NB4 (cell line): ENCODE data around the gene CENPX.

Source experiments
- DNase-seq: peaks from one replicate; pipeline ENCODE4 v3.0.0; 2010; ENCODE audit warnings: low read depth
- H3K4me3 ChIP-seq: one replicate; pipeline ENCODE4 v1.5.1; 2011; ENCODE audit warnings: mild to moderate bottlenecking, low read depth, low read length, moderate library complexity
- MYC ChIP-seq: IDR thresholded peaks from 2 replicates; pipeline ENCODE4 v1.6.1; 2011; ENCODE audit warnings: low read depth, low read length
- POLR2A ChIP-seq: IDR thresholded peaks from 2 replicates; pipeline ENCODE4 v1.6.1; 2011; ENCODE audit warnings: mild to moderate bottlenecking; ENCODE audit not compliant: insufficient read length; ENCODE audit errors: extremely low read depth
- TF ChIP-seq, protein P1 (sequence below): IDR thresholded peaks from 2 replicates; pipeline ENCODE4 v1.6.1; 2011; ENCODE audit warnings: low read depth, low read length
- TF ChIP-seq, protein P2 (sequence below): IDR thresholded peaks from one replicate; pipeline ENCODE4 v1.5.1; 2012; ENCODE audit warnings: low read depth, low read length

Gene CENPX

DNA sequence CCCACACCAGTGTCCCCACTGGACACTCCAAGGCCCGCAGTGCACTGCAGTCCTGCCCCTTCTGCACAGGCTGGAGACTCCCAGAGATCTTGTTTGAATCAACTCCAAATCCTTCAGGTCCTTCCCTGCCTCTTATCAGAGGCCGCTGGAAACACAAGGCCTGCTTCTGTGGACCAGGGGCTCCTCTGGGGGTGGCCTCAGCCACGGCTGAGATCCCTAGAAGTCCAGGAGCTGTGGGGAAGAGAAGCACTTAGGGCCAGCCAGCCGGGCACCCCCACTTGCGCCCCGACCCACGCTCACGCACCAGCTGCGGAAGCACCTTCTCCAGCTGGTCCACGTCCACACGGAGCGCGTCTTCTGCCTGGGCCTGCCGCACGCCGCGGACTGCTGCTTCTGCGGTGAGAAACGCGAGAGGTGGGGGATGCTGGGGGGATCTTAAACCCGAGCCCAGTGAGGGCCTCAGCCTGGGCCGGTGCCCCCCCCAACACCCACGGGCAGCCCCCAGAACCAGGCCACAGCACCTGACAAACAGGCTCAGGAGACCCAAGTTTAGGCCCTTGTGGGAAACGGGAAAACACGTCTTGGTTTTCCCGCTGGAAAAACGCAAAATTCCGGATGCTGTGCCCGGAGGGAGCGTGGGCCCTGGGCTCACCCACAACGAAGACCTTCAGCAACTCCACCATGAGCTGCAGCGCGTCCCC is 3.5 kb downstream of the CENPX start:
- H3K4me3 ChIP-seq = no peak overlapping the region
- no peak for TF ChIP-seq POLR2A
- TF ChIP-seq, protein P1, sequence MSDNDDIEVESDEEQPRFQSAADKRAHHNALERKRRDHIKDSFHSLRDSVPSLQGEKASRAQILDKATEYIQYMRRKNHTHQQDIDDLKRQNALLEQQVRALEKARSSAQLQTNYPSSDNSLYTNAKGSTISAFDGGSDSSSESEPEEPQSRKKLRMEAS = no peak
- no peak for TF ChIP-seq MYC
- TF ChIP-seq, protein P2, sequence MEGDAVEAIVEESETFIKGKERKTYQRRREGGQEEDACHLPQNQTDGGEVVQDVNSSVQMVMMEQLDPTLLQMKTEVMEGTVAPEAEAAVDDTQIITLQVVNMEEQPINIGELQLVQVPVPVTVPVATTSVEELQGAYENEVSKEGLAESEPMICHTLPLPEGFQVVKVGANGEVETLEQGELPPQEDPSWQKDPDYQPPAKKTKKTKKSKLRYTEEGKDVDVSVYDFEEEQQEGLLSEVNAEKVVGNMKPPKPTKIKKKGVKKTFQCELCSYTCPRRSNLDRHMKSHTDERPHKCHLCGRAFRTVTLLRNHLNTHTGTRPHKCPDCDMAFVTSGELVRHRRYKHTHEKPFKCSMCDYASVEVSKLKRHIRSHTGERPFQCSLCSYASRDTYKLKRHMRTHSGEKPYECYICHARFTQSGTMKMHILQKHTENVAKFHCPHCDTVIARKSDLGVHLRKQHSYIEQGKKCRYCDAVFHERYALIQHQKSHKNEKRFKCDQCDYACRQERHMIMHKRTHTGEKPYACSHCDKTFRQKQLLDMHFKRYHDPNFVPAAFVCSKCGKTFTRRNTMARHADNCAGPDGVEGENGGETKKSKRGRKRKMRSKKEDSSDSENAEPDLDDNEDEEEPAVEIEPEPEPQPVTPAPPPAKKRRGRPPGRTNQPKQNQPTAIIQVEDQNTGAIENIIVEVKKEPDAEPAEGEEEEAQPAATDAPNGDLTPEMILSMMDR = no peak
- DNase-seq = no peak

- DNase-seq = no peak
- no peak for TF ChIP-seq POLR2A
- TF ChIP-seq, protein P1 = no peak
- no peak for TF ChIP-seq MYC
- TF ChIP-seq, protein P2 = no peak
Observed at GRCh38 chr17:82018152-82018988, 4.3 kb downstream of the CENPX start.

DNA sequence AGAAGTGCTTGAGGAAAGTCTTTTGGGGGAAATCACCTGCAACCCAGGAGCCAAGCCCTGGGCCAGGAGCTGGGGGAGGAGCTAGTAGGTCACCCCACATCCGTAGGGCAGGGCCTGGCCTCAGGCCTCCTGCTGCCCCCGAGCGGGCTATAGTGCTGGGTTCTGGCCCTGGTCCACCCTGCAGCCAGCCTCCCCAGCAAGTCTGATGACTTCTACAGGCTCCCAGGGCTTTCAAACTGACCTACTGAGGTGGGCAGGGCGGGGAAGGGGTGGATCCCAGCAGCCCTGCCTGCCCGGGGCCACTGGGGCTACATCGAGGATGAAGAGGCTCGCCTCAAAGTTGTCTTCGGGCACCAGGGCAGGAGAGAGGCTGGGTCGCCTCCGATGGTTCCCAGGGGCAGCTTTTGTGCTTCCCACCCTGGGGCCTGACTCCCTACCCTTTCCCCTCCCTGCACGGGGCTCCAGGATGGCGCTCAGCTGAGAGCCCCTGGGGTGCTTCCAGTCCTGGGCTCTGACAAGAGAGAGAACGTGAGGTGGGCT is 5.0 kb downstream of the CENPX start:
- H3K4me3 ChIP-seq = no peak overlapping the region
- no peak for DNase-seq
- TF ChIP-seq POLR2A (no peak), MYC (no peak)
- TF ChIP-seq, protein P1 = no peak
- TF ChIP-seq, protein P2 = no peak

More at GRCh38 chr17:82018152-82018988, 4.3 kb downstream of the CENPX start:
- no peak overlapping the region for H3K4me3 ChIP-seq

DNA sequence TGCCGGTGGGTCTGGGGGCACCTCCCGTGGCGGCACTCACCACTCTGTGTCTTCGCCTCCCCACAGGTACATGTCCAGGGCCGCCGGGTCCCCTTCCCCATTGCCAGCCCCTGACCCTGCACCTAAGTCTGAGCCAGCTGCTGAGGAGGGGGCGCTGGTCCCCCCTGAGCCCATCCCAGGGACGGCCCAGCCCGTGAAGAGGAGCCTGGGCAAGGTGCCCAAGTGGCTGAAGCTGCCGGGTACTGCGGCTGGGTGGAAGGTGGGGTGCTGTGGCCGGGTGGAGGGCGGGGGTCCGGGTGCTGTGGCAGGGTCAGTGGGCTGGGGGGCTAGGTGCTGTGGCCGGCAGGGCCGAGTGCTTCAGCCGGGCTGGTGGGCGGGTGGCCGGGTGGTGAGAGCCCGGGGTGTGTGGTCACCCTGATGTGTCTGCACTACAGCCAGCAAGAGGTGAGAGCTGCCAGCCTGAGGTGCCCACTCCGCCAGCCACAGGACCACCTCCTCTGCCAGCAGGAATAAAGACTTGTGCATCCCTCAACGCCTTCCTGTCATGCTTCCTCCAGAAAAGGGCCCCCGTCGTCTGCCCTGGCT is 5.7 kb downstream of the CENPX start:
- no peak for DNase-seq
- TF ChIP-seq MYC = no peak
- TF ChIP-seq, protein P1 = no peak
- TF ChIP-seq POLR2A = no peak
- TF ChIP-seq, protein P2 = no peak
- H3K4me3 ChIP-seq = no peak overlapping the region

DNA sequence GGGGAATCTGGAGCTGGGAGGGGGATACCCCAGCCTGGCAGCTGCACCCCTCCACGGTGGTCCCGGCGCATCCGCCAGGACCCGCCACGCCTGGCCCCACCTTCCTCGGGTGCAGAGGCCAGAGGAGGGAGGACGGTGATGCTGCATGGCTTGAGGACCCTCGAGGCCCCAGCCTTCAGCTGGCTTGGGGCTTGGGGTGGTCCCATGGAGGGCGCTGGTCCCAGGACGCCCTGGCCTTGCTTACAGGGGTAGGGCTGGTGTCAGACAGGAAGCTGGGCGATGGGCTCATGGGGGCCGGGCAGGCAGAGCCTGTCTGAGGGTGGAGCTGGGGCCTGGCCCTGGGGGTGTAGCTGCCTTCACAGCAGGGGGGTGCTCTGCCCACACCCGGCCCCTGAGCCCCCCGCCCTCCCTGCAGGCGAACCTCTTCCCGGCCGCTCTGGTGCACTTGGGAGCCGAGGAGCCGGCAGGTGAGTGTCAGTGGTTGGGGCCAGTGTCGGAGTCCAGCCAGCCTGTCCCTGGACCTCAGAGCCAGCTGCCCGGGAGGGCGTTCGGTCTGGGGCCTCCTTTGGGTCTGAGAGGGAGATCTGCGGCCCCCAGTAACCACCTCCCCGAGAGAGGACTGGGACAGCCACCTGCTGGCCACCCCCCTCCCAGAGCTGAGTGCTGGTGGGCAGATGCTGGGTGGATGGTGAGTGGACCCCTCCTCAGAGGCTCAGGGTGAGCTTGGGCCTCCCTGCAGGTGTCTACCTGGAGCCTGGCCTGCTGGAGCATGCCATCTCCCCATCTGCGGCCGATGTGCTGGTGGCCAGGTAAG is 6.4 kb downstream of the CENPX start:
- DNase-seq = no peak
- TF ChIP-seq MYC = no peak
- TF ChIP-seq POLR2A = no peak
- TF ChIP-seq, protein P1 = no peak
- TF ChIP-seq, protein P2 = no peak
- H3K4me3 ChIP-seq = no peak overlapping the region
